Measurements from ENCODE around the gene GPR52. TPM values are rescaled to one million over a fixed set of nuclear protein-coding genes. Genes with fewer than 3 reads are reported as not detected.

GPR52 gene
- total and polyA plus RNA-seq, 7 donors, result 0.08 to 0.34 (median 0.18) TPM; not detected in 3

DNA sequence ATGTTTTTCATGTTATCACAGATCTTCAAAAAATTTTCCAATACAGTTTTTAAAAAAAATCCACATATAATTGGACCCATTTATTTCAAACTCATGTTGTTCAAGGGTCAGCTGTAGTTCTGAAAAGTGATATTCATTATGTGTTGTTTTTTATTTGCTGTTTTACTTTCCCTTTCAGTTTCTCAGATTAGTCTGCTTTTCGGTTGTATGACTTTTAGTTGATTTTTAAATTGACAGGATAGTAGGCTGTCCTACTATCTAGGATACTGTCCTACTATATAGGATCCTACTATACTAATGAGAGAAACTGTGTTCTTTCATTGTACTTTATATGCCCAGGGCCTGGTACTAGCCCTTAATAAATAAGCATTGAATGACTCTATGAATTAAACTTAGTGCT is 33.6 kb upstream of the GPR52 start:
- no peak for TF ChIP-seq CTCF (IDR thresholded peaks at IDR 0.05)
- Histone ChIP-seq H3K4me1 (no peaks in the 10 kb centered on the region), H3K27ac (no peak overlapping the region), H3K27me3 (ENCODE audit: insufficient read depth in 3 of 3, low read length in 2 of 3) (no peaks in the 10 kb centered on the region), H3K4me3 (no peak overlapping the region), H3K9me3 (no peaks in the 10 kb centered on the region), H3K36me3 (ENCODE audit: insufficient read depth in 1 of 2, low read depth in 1 of 2) (no peaks in the 10 kb centered on the region)
- 61 to 62% (median 61%) methylated on average over 1 of the region's 1 CpG for WGBS, 3 donors
- ATAC-seq (no peak), DNase-seq (no peak)
- intact Hi-C loops (cut with DNase I), result no loop called here

- no peak overlapping the region for H3K27ac ChIP-seq
- intact Hi-C loops (cut with DNase I), result no loop called here
- H3K4me3 ChIP-seq, result no peak overlapping the region
- no peaks in the 10 kb centered on the region for H3K27me3 ChIP-seq (ENCODE audit: insufficient read depth in 3 of 3, low read length in 2 of 3)
- no peaks in the 10 kb centered on the region for H3K36me3 ChIP-seq (ENCODE audit: insufficient read depth in 1 of 2, low read depth in 1 of 2)
- no peak for DNase-seq
- H3K4me1 ChIP-seq, result no peaks in the 10 kb centered on the region
- H3K9me3 ChIP-seq, result no peaks in the 10 kb centered on the region
- ATAC-seq, result no peak
- no peak for TF ChIP-seq CTCF (IDR thresholded peaks at IDR 0.05)
- 94 to 97% (median 96%) methylated on average over 2 of the region's 2 CpGs for WGBS, 3 donors
Measured at GRCh38 chr1:174415506-174415905, 32.3 kb upstream of the GPR52 start.

DNA sequence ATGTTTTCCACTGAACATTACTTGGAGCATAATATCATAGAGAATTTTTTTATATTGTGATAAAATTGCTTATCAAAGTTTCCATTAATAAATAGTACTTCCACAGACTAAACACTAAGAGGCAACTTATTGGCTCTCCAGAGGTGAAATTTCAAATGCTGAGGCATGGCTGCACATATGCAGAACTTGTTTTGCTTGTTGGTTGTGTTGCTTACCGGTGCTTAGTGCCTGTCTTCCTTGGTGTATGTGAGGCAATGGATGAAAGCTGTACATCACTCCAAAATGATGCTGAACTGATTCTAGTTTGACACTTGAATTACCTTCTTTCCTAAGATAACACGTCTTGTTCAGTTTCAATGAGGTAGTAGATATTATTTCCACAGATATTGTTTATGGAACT is 29.8 kb upstream of the GPR52 start:
- no peaks in the 10 kb centered on the region for H3K9me3 ChIP-seq
- H3K4me1 ChIP-seq, result no peaks in the 10 kb centered on the region
- intact Hi-C loops (cut with DNase I), result no loop called here
- no peak for DNase-seq
- no peak for TF ChIP-seq CTCF (IDR thresholded peaks at IDR 0.05)
- no peaks in the 10 kb centered on the region for H3K27me3 ChIP-seq (ENCODE audit: insufficient read depth in 3 of 3, low read length in 2 of 3)
- H3K27ac ChIP-seq, result no peak overlapping the region
- H3K4me3 ChIP-seq, result no peak overlapping the region
- 90 to 98% (median 92%) methylated on average over 2 of the region's 2 CpGs for WGBS, 3 donors
- H3K36me3 ChIP-seq (ENCODE audit: insufficient read depth in 1 of 2, low read depth in 1 of 2), result no peaks in the 10 kb centered on the region
- no peak for ATAC-seq

GRCh38 chr1:174425121-174425520 is 22.6 kb upstream of the GPR52 start:
- H3K27me3 ChIP-seq (ENCODE audit: insufficient read depth in 3 of 3, low read length in 2 of 3), result no peaks in the 10 kb centered on the region

More at GRCh38 chr1:174425121-174425520, 22.6 kb upstream of the GPR52 start:
- no peaks in the 10 kb centered on the region for H3K36me3 ChIP-seq (ENCODE audit: insufficient read depth in 1 of 2, low read depth in 1 of 2)
- no peaks in the 10 kb centered on the region for H3K9me3 ChIP-seq
- no peak for TF ChIP-seq CTCF (IDR thresholded peaks at IDR 0.05)
- DNase-seq (no peak), ATAC-seq (no peak)
- no peak overlapping the region for H3K4me3 ChIP-seq
- H3K27ac ChIP-seq, result no peak overlapping the region
- intact Hi-C loops (cut with DNase I), result no loop called here
- no peaks in the 10 kb centered on the region for H3K4me1 ChIP-seq

Measured in psoas muscle (tissue), 8 donors.